ENCODE measurements around the gene PTH2. TPM values are rescaled to one million over a fixed set of nuclear protein-coding genes. Genes with fewer than 3 reads are reported as not detected.

PTH2 gene
- total and polyA plus RNA-seq, 10 donors, result not detected

DNA sequence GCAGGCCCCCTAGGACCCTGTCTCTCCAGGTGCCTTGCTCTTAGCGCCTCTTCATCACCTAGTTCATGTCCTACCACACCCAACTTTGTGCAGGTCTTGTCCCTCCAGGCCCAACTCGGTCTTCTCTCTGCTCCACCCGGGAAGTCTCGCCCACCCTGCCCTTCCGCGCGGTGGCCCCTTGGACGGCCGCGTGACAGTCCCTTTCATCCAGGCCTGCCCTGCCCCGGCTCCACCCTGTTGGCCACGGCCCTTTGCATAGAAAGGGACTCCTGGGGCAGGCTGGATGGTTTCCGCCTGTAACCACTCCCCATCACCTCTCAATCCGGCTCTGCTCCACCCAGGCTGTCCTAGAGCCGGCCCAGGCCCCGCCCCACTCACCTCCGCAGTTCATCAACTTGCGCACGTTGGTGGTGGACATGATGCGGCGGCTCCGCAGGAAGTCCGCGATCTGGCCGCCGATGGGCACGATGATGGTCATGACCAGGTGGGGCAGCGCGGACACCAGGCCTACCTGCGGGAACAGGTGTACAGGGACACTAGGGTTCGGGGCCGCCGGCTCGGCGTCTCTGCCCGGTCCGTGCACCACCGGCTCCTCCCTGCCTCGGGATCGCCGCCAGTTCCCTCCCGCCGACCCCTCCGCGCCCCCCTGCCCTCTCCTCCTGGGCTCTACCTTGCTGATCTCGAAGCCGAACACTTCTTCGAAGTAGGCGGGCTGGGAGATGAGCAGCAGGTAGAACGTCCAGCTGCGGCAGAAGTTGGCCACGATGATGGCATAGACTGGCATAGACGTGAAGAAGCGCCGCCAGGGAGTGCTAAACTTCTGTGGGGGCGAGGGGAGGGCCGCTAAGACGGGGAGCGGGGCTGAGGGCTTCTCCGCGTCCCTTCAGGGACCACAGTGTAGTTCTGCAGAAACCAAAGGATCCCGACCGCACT, 9.2 kb upstream of the PTH2 start:
- Histone ChIP-seq H3K9me3 (no peaks in the 10 kb centered on the region), H3K4me3 (peak overlapping the region in 2 of 8 donors; percentile 13 to 27), H3K36me3 (no peaks in the 10 kb centered on the region), H3K4me1 (peaks cover 7 to 43% (median 26%) of the 10 kb centered on the region in 6 donors), H3K27ac (no peak overlapping the region), H3K27me3 (replicated peaks in 1 of 7) (peaks cover 9 to 100% (median 97%) of the 10 kb centered on the region in 7 donors)
- DNase-seq, result no peak
- intact Hi-C loops (cut with DNase I; ENCODE audit: low total_unique reads), result no loop called here
- 9 to 11% (median 10%) methylated on average over 39 to 63 of the region's 63 CpGs for WGBS, 5 donors
- TF ChIP-seq CTCF (IDR thresholded peaks at IDR 0.05 in 8 of 11, conservative IDR thresholded peaks at IDR 0.05 in 3 of 11) (peak in 1 of 11 experiments; percentile 20), POLR2A (IDR thresholded peaks at IDR 0.05) (no peak)

DNA sequence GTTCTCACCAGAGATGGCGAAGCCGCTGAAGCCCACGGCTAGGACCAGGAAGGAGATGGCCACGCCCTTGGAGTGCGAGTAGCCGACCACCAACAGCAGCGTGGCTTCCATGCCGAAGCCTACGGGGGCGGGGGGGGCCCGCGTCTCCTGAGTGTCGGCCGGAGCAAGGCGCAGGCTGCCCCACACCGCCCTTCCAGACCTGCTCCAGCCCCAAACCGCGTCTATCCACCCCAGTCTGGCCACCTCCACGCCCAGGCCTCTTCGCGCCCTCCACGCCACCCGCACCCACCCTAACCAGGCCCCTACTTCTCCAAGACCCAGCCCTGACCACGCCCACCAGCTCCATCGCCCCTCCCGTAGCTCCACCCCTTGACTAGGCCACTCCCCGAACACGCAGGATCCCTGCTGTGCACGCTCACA, 8.1 kb upstream of the PTH2 start:
- Histone ChIP-seq H3K27me3 (replicated peaks in 1 of 7) (peaks cover 9 to 100% (median 97%) of the 10 kb centered on the region in 7 donors), H3K4me1 (peaks cover 7 to 43% (median 22%) of the 10 kb centered on the region in 6 donors), H3K9me3 (no peaks in the 10 kb centered on the region), H3K36me3 (no peaks in the 10 kb centered on the region), H3K27ac (no peak overlapping the region), H3K4me3 (no peak overlapping the region)
- TF ChIP-seq POLR2AphosphoS5 (IDR thresholded peaks at IDR 0.05) (no peak), POLR2A (IDR thresholded peaks at IDR 0.05) (no peak), CTCF (IDR thresholded peaks at IDR 0.05 in 8 of 11, conservative IDR thresholded peaks at IDR 0.05 in 3 of 11) (no peak)
- DNase-seq, result no peak
- intact Hi-C loops (cut with DNase I; ENCODE audit: low total_unique reads), result no loop called here
- 38 to 48% (median 41%) methylated on average over 26 to 29 of the region's 29 CpGs for WGBS, 5 donors

GRCh38 chr19:49430678-49431329, 7.6 kb upstream of the PTH2 start:
- Histone ChIP-seq H3K4me3 (no peak overlapping the region), H3K9me3 (no peaks in the 10 kb centered on the region), H3K27ac (no peak overlapping the region), H3K4me1 (peaks cover 7 to 46% (median 22%) of the 10 kb centered on the region in 6 donors), H3K36me3 (no peaks in the 10 kb centered on the region), H3K27me3 (replicated peaks in 1 of 7) (peaks cover 9 to 100% (median 97%) of the 10 kb centered on the region in 7 donors)
- intact Hi-C loops (cut with DNase I; ENCODE audit: low total_unique reads), result no loop called here
- no peak for DNase-seq
- WGBS, 5 donors, result 57 to 63% (median 61%) methylated on average over 26 to 28 of the region's 28 CpGs
- TF ChIP-seq CTCF (IDR thresholded peaks at IDR 0.05 in 8 of 11, conservative IDR thresholded peaks at IDR 0.05 in 3 of 11), result peak in 4 of 11 experiments; percentile 6 to 31 (median 27)
- TF ChIP-seq POLR2AphosphoS5 (IDR thresholded peaks at IDR 0.05), result no peak
- TF ChIP-seq POLR2A (IDR thresholded peaks at IDR 0.05), result no peak
